ENCODE data around the gene LTBR. TPM values are rescaled to one million over a fixed set of nuclear protein-coding genes. Genes with fewer than 3 reads are reported as not detected.
"Not testable (repeated sequence)": the region's sequence is repeated elsewhere in the genome, so short reads cannot be mapped to it uniquely, and the experiment has no call there.

LTBR gene
- total RNA-seq, 1 donor from 2014 or later, result 156 TPM

GRCh38 chr12:6340745-6341416, 43.1 kb upstream of the LTBR start:
- H3K9me3 ChIP-seq, result no peaks in the 10 kb centered on the region
- peak overlapping the region; percentile 99 for H3K27ac ChIP-seq
- H3K27me3 ChIP-seq, result no peaks in the 10 kb centered on the region
- H3K4me1 ChIP-seq, result peaks cover 56% of the 10 kb centered on the region
- H3K4me3 ChIP-seq, result peak overlapping the region; percentile 100
- no peak for TF ChIP-seq CTCF (IDR thresholded peaks at IDR 0.05)
- peak; percentile 0 for ATAC-seq
- H3K36me3 ChIP-seq, result peaks cover 9% of the 10 kb centered on the region
- no peak for DNase-seq
- intact Hi-C loops (cut with DNase I), result loop anchor here (5.0 kb wide), 1 partner anchor 36 kb away; the partner anchor contains the start of gene SCNN1A

GRCh38 chr12:6341417-6342139, 42.4 kb upstream of the LTBR start, which contains the start of gene TNFRSF1A:
Gene TNFRSF1A, minus strand, starts transcription at chr12:6342076. Its CDS starts 262 bp downstream, at chr12:6341814.
- Histone ChIP-seq H3K27me3 (no peaks in the 10 kb centered on the region), H3K27ac (peak within 1 kb of the TSS; percentile 99), H3K9me3 (no peaks in the 10 kb centered on the region), H3K4me1 (peaks cover 60% of the 10 kb centered on the region), H3K36me3 (peaks cover 9% of the 10 kb centered on the region), H3K4me3 (peak within 1 kb of the TSS; percentile 100)
- TF ChIP-seq CTCF (IDR thresholded peaks at IDR 0.05), result no peak
- ATAC-seq, result peak; percentile 83
- DNase-seq, result peak; percentile 80
- intact Hi-C loops (cut with DNase I), result loop anchor here (5.0 kb wide), 1 partner anchor 36 kb away; the partner anchor contains the start of gene SCNN1A

- Histone ChIP-seq H3K36me3 (peaks cover 9% of the 10 kb centered on the region), H3K27ac (peak overlapping the region; percentile 99), H3K4me1 (peaks cover 60% of the 10 kb centered on the region), H3K9me3 (no peaks in the 10 kb centered on the region), H3K4me3 (peak overlapping the region; percentile 100), H3K27me3 (no peaks in the 10 kb centered on the region)
- no peak for ATAC-seq
- TF ChIP-seq CTCF (IDR thresholded peaks at IDR 0.05), result no peak
- intact Hi-C loops (cut with DNase I), result loop anchor here (5.0 kb wide), 1 partner anchor 35 kb away; the partner anchor contains the start of gene SCNN1A
- no peak for DNase-seq
Observed at GRCh38 chr12:6342140-6342889, 41.6 kb upstream of the LTBR start.

GRCh38 chr12:6343518-6343917, 40.4 kb upstream of the LTBR start:
- ATAC-seq (no peak), DNase-seq (no peak)
- H3K4me3 ChIP-seq, result no peak overlapping the region
- H3K27me3 ChIP-seq, result no peaks in the 10 kb centered on the region
- TF ChIP-seq CTCF (IDR thresholded peaks at IDR 0.05), result no peak
- H3K36me3 ChIP-seq, result peaks cover 9% of the 10 kb centered on the region
- no peaks in the 10 kb centered on the region for H3K9me3 ChIP-seq
- intact Hi-C loops (cut with DNase I), result loop anchor here (5.0 kb wide), 1 partner anchor 34 kb away; the partner anchor contains the start of gene SCNN1A
- peak overlapping the region; percentile 99 for H3K27ac ChIP-seq
- H3K4me1 ChIP-seq, result peaks cover 55% of the 10 kb centered on the region

- intact Hi-C loops (cut with DNase I), result loop anchor here (5.0 kb wide), 1 partner anchor 33 kb away; the partner anchor contains the start of gene SCNN1A
Observed at GRCh38 chr12:6344101-6344660, 39.8 kb upstream of the LTBR start.

More at GRCh38 chr12:6344101-6344660, 39.8 kb upstream of the LTBR start:
- not testable (repeated sequence) for ATAC-seq, H3K4me3 ChIP-seq, H3K27me3 ChIP-seq, H3K27ac ChIP-seq, DNase-seq, H3K36me3 ChIP-seq, H3K9me3 ChIP-seq
- peaks cover 49% of the 10 kb centered on the region for H3K4me1 ChIP-seq
